Bronchial epithelial cell (primary cell): ENCODE results near the gene FTO. TPM values are rescaled to one million over a fixed set of nuclear protein-coding genes. Genes with fewer than 3 reads are reported as not detected.

Experiments used
- DNase-seq: peaks from one replicate; pipeline ENCODE4 v3.0.0-alpha.2; 2010; ENCODE audit warnings: low read depth
- FAIRE-seq: peaks from 2 replicates; lab custom pipeline; 2011; peaks lifted over from hg19 to GRCh38; lab: Jason Lieb, UNC
- H3K27me3 ChIP-seq: 2 replicates; pipeline ENCODE4 v1.5.1; 2011; ENCODE audit warnings: low read length; ENCODE audit not compliant: control insufficient read depth, insufficient read depth
- H3K36me3 ChIP-seq: 2 replicates; pipeline ENCODE4 v1.5.1; 2011; ENCODE audit warnings: low read length; ENCODE audit not compliant: control insufficient read depth, insufficient read depth
- H3K4me3 ChIP-seq: 2 replicates; pipeline ENCODE4 v1.5.1; 2011; ENCODE audit warnings: mild to moderate bottlenecking, low read depth, low read length, control low read depth
- CTCF ChIP-seq: IDR thresholded peaks from 2 replicates; pipeline ENCODE4 v1.5.1; 2011; ENCODE audit warnings: mild to moderate bottlenecking, moderate library complexity, low read length, control low read depth, inconsistent platforms; ENCODE audit not compliant: insufficient read depth, severe bottlenecking
- total RNA-seq: library from RNA; depleted of rRNA; stranded (reverse); fragments of >200 nt; gene quantifications from 2 replicates; pipeline ENCODE4 v1.2.1, GENCODE V29; 2014

Gene FTO
- total RNA-seq, 1 donor from 2014 or later: 41.6 TPM

GRCh38 chr16:53899431-53899830 lies 195.5 kb downstream of the FTO start:
- DNase-seq (peak; percentile 38), FAIRE-seq (no peak)
- no peaks in the 10 kb centered on the region for H3K27me3 ChIP-seq
- H3K4me3 ChIP-seq: no peak overlapping the region
- H3K36me3 ChIP-seq: no peaks in the 10 kb centered on the region
- TF ChIP-seq CTCF: no peak

- no peak for TF ChIP-seq CTCF
- H3K4me3 ChIP-seq: no peak overlapping the region
- no peaks in the 10 kb centered on the region for H3K36me3 ChIP-seq
- FAIRE-seq (no peak), DNase-seq (no peak)
- no peaks in the 10 kb centered on the region for H3K27me3 ChIP-seq
Observed at GRCh38 chr16:53900667-53901066, 196.7 kb downstream of the FTO start.

DNA sequence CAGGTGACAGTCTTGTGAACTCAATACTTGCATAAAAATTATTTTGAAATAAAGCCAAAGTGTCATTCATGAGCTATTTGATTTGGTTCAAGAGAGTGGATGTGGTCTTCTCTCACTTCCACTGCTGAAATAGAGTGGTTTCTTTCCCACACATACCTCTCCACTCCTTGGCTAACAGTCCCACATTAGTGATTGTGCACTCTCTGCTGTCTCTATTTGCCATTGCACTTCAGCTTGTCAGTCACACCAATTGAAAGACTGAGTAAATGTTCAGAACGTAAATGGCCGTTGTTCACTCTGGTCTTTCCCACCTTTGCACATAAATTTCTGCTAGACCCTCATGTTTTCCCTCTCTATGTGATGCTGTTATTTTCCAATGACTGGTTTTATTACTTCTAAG lies 197.5 kb downstream of the FTO start:
- no peak for FAIRE-seq
- no peak for DNase-seq
- Histone ChIP-seq H3K27me3 (no peaks in the 10 kb centered on the region), H3K4me3 (no peak overlapping the region), H3K36me3 (no peaks in the 10 kb centered on the region)
- TF ChIP-seq CTCF: no peak

GRCh38 chr16:53904533-53904932 lies 200.6 kb downstream of the FTO start:
- FAIRE-seq: no peak
- H3K4me3 ChIP-seq: no peak overlapping the region
- peak; percentile 39 for DNase-seq
- no peaks in the 10 kb centered on the region for H3K36me3 ChIP-seq
- H3K27me3 ChIP-seq: no peaks in the 10 kb centered on the region
- no peak for TF ChIP-seq CTCF

- DNase-seq (no peak), FAIRE-seq (no peak)
- H3K27me3 ChIP-seq: no peaks in the 10 kb centered on the region
- no peak for TF ChIP-seq CTCF
- H3K4me3 ChIP-seq: no peak overlapping the region
- no peaks in the 10 kb centered on the region for H3K36me3 ChIP-seq
Observed at GRCh38 chr16:53905028-53905427, 201.1 kb downstream of the FTO start.

DNA sequence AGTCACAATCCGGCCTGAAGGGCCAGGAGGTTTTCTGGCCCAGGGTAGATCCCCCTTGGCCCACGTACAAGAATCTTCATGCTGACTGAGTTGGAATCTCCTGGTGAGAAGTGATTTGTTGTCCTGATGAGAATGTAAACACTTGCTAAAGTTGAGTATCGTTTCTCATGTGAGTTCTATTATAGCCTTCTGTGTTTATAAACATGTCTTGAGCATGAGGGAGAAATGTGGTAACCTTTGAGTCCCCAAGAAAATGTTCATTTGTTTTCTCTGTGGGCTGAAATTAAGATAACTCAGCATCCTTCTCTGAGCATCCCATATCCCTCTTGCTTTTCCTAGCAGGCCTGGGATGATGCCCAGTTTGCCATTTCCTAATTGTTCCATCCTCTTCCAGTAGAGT lies 204.8 kb downstream of the FTO start:
- Histone ChIP-seq H3K27me3 (no peaks in the 10 kb centered on the region), H3K36me3 (no peaks in the 10 kb centered on the region), H3K4me3 (no peak overlapping the region)
- no peak for DNase-seq
- no peak for TF ChIP-seq CTCF
- FAIRE-seq: no peak
